GM21423 (cell line): ENCODE results near the gene PRDM4.

Experiments
- ATAC-seq: cut with Tn5 transposase; IDR thresholded peaks from one replicate; pipeline ENCODE4 v1.9.1; 2021; ENCODE audit warnings: mild to moderate bottlenecking, moderate library complexity; ENCODE audit not compliant: unreplicated experiment

PRDM4 gene

GRCh38 chr12:107760809-107761501 is at the start of gene PRDM4:
TSS of gene PRDM4 (minus strand) at chr12:107761137. CDS start at chr12:107760515, 622 bp downstream.
- ATAC-seq = peak; percentile 92

GRCh38 chr12:107807471-107808150 is 46.7 kb upstream of the PRDM4 start:
- no peak for ATAC-seq

GRCh38 chr12:107805488-107806180 is 44.7 kb upstream of the PRDM4 start:
- no peak for ATAC-seq

GRCh38 chr12:107803092-107803491 is 42.2 kb upstream of the PRDM4 start:
- no peak for ATAC-seq

GRCh38 chr12:107801150-107801549 is 40.2 kb upstream of the PRDM4 start:
- no peak for ATAC-seq

GRCh38 chr12:107798580-107798979 is 37.6 kb upstream of the PRDM4 start:
- ATAC-seq = no peak

- ATAC-seq = no peak
Measured at GRCh38 chr12:107794451-107794850, 33.5 kb upstream of the PRDM4 start.

- no peak for ATAC-seq
Measured at GRCh38 chr12:107791465-107792089, 30.6 kb upstream of the PRDM4 start.

GRCh38 chr12:107788690-107789458 is 27.9 kb upstream of the PRDM4 start:
- ATAC-seq = no peak

- no peak for ATAC-seq
Measured at GRCh38 chr12:107788281-107788680, 27.3 kb upstream of the PRDM4 start.

GRCh38 chr12:107783406-107784376 is 22.8 kb upstream of the PRDM4 start:
- peak; percentile 56 for ATAC-seq

- ATAC-seq = no peak
Measured at GRCh38 chr12:107782067-107782466, 21.1 kb upstream of the PRDM4 start.

- no peak for ATAC-seq
Measured at GRCh38 chr12:107780298-107780697, 19.4 kb upstream of the PRDM4 start.

- peak; percentile 66 for ATAC-seq
Measured at GRCh38 chr12:107779077-107779831, 18.3 kb upstream of the PRDM4 start.

GRCh38 chr12:107778383-107779025 is 17.6 kb upstream of the PRDM4 start:
- no peak for ATAC-seq

GRCh38 chr12:107776171-107776570 is 15.2 kb upstream of the PRDM4 start:
- no peak for ATAC-seq

GRCh38 chr12:107775093-107775721 is 14.3 kb upstream of the PRDM4 start:
- ATAC-seq = no peak
